HG03135 (cell line): ENCODE measurements around the gene ACOT9.
"Not testable (repeated sequence)": the region's sequence is repeated elsewhere in the genome, so short reads cannot be mapped to it uniquely, and the experiment has no call there.

ENCODE experiments used
- ATAC-seq: cut with Tn5 transposase; IDR thresholded peaks from one replicate; pipeline ENCODE4 v1.9.1; 2021; ENCODE audit warnings: mild to moderate bottlenecking, moderate library complexity; ENCODE audit not compliant: unreplicated experiment

ACOT9 gene

DNA sequence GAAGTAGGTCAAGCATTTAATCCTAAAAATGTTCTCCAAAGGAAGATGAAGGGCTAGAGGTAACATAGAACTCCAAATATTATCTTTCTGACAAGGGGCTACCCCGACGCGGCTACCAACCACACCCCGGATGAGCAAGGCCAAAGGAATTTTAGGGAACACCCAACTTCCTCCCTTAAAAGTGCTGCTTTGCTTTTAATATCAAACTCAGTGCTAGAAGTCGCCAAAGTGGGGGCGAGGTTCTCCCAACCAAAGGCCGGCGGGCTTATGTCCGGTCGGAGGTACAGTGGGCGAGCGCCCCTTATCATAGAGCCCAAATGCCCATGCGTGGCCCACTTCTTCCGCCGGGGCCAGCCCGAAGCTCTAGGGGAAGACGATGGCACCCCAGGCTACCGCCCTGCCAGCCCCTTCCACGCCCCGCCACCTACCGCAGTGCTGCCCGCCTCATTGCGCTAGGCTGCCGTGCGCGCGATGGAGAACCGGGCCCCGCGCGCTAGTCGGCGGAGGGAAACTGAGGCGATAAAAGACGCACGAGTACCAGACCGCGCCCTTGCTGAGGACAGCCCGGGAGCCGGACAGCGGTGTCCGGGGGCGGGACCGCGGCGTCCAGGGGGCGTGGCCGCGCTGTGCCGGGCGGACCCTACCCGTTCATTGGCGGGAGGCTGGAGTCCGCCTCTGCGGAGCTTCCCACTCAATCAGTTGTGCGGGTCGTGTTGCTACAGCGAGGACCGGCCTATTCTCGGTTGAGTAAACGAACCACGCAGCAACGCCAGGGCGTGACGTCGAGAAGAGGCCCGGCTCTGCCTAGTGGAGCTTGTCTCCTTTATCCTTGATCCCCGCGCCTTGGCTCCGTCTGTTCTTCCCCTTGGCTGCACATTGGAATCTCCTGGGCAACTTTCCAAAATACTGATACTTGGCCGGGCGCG lies at the start of gene ACOT9:
TSS of gene ACOT9 (minus strand) at position 580 of the 926 bp plus-strand sequence. CDS start at position 448, 132 bp downstream.
- ATAC-seq: peak; percentile 91

- ATAC-seq: no peak
Observed at GRCh38 chrX:23790155-23790497, 47.0 kb upstream of the ACOT9 start.

DNA sequence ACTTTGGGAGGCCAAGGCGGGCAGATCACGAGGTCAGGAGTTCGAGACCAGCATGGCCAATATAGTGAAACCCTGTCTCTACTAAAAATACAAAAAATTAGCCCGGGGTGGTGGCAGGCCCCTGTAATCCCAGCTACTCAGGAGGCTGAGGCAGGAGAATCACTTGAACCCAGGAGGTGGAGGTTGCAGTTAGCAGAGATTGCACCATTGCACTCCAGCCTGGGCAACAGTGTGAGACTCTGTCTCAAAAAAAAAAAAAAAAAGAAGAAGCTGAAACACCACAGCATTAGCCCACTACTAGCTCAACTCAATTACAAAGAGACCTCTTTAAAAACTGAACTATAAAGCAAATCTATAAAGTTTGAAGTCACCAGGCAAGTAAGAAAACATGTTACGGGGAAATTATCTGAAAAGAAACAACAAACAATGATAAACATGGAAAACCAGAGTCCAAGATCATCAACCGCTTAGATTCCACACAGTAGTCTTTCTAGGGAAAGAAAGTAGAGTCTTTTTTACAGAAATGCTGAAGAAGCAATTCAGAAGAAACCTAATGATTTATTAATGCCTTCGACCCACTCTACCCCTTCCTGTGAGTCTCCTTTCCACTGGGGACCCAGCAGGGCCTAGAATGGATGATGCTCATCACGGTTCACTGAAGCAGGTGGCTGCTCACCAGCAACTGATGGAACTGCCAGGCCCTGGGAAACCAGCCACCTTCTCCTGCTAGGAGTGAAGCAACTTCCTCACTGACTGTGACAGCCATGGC lies 46.5 kb upstream of the ACOT9 start:
- ATAC-seq: no peak

GRCh38 chrX:23788946-23789345 lies 45.9 kb upstream of the ACOT9 start:
- no peak for ATAC-seq

DNA sequence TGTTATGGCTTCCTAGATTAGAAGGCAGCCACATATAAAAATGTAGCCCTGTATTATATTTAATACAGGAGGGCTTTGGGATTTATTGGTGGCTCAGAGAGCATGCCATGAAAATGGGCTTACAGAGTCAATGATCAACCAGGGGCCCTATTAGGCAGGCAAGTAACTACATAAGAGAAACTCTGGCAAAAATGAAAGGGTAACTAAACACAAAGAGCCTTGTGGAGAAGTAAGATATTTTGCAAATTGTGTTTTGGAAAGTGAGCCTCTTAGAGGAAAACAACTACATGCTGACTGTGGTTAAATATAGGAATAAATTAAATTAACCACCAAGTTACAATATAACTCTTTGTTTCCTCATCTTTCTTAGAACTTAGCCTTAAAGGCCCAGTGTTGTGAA lies 45.4 kb upstream of the ACOT9 start:
- peak; percentile 72 for ATAC-seq

DNA sequence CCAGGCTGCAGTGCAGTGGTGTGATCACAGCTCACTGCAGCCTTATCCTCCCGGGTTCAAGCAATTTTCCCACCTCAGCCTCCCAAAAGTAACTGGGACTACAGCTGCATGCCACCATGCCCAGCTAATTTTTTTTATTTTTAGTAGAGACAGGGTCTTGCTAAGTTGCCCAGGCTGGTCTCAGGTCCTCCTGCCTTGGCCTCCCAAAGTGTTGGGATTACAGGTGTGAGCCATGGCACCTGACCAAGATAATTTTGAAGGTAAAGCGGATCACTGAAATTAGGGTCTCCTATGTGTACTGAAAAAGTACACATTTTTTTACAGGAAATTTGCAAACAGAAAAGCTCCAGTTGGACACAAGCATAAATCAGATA lies 44.7 kb upstream of the ACOT9 start:
- no peak for ATAC-seq

DNA sequence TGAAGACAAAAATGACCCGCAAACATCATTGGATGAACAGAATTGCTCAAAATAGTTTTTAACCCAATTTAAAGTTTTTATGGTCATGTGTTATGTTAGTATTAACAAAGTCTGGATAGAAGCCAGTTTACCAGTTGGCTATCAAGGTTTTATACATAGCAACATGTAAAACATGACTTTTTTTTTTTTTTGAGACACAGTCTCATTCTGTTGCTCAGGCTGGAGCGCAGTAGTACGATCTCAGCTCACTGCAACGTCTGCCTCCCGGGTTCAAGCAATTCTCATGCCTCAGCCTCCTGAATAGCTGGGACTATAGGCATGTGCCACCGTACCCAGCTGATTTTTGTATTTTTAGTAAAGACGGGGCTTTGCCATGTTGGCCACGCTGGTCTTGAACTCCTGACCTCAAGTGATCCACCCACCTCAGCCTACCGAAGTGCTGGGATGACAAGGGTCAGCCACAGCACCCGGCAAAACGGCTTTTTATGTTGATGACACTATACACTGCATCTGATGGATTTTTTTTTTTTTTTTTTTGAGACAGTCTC lies 43.3 kb upstream of the ACOT9 start:
- ATAC-seq: no peak

- ATAC-seq: no peak
Observed at GRCh38 chrX:23785580-23785979, 42.5 kb upstream of the ACOT9 start.

DNA sequence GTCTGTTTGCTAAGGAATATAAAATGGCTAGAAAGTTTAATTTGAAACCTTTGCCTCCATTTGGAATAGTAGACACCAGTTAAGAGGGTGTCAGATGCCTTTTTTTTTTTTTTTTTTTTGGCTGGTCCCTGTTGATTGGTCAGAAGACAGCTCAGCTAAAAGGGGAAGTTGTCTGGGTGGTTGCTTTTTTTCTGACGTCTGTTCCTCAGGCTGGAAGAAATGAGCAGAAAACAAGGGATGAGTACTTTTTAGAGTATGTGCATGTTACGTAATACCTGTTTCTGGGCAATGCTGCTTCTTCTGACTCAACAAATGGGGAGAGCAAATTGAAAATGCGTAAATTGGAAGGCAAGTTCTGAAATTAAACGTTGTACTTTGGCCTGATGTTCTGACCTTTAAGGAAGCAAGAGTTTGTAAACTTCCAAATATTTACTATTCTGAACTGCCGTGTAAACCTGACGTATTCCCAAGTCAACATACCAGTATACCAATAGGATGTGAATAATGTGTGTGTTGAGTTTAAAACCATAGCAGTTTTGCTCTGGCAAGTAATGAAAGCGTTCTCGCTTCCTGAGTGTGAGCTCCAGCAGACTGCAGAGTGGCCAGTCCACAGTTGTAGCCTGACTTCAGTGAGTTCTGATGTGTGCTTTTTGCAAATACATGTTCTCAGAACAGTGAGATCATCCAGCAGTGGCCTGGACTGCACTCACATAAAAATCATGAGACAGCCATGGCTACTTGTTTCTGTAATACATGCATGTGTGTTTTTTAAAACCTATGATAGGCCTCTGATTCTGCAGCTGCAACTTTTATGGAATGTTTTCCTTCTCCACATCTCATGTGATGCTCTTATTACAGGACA lies 41.6 kb upstream of the ACOT9 start:
- ATAC-seq: no peak

- no peak for ATAC-seq
Observed at GRCh38 chrX:23783589-23784469, 40.8 kb upstream of the ACOT9 start.

DNA sequence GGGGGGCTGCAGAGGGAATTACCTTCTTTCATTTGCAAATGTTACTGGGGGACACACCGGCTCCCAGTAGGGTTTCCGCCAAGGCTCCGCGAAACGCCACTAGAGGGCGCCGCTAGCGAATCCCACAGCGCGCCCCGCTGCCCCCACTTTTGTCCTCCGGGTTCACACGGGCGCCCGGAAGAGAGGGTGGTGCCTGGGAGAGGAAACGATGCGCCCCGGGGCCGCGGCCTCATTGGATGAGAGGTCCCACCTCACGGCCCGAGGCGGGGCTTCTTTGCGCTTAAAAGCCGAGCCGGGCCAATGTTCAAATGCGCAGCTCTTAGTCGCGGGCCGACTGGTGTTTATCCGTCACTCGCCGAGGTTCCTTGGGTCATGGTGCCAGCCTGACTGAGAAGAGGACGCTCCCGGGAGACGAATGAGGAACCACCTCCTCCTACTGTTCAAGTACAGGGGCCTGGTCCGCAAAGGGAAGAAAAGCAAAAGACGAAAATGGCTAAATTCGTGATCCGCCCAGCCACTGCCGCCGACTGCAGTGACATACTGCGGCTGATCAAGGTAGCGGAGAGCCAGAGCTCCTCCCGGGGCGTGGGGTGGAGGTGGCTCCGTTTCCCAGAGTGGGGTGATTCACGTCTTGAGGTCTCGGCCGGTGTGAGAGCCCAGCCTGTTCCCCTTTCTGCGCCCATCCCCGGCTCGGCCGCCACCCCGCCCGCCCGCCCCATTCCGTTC lies 40.0 kb upstream of the ACOT9 start, which contains the start of gene SAT1:
TSS of gene SAT1 (plus strand) at position 311 of the 726 bp plus-strand sequence. CDS start at position 490, 179 bp downstream.
- ATAC-seq: peak; percentile 75

DNA sequence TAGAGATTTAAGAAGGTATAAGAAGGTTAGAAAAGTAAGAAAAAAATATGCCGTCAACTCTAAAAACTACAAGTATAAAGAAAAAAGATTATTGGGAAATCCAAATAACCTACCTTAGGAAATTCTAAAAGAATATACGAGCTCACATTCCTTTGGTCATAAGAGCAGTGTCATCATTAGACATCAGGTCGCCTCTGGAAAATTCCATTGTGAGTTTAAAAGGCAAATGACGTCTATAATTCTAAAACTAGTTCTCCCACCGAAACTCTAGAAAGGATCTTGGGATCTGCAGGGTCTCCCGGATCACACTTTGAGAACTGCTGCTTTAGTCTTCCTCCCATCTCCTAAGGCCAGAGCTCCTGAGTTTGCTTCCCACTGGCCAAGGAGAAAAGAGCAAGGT lies 39.4 kb upstream of the ACOT9 start:
- ATAC-seq: no peak

DNA sequence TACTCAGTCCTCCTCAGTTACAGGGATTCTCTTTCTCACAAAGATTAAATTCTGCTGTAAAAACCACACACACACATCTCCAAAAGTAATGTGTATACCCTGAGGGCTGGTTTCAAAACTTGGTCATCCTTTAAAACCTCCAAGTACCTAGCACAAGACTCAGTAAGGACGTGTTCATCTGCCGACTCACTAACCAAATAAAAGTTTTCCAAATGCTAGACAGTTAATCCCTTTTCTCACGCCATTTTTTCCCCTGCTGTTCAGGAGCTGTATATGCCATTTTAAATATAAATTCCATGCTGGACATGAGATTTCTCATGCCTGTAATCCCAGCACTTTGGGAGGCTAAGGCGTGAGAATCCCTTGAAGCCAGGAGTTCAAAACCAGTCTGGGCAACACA lies 35.9 kb upstream of the ACOT9 start:
- no peak for ATAC-seq

DNA sequence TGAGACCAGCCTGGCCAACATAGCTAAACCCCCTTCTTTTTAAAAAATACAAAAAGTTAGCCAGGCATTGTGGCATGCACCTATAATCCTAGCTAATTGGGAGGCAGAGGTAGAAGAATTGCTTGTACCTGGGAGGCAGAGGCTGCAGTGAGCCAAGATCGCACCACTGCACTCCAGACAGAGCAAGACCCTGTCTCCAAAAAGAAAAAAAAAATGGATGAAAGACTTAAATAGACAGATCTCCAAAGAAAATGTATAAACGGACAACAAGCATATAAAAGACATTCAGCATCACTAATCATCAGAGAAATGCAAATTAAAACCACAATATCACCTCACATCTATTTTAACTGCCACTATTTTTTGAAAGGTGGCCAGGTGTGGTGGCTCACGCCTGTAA lies 33.3 kb upstream of the ACOT9 start:
- no peak for ATAC-seq

DNA sequence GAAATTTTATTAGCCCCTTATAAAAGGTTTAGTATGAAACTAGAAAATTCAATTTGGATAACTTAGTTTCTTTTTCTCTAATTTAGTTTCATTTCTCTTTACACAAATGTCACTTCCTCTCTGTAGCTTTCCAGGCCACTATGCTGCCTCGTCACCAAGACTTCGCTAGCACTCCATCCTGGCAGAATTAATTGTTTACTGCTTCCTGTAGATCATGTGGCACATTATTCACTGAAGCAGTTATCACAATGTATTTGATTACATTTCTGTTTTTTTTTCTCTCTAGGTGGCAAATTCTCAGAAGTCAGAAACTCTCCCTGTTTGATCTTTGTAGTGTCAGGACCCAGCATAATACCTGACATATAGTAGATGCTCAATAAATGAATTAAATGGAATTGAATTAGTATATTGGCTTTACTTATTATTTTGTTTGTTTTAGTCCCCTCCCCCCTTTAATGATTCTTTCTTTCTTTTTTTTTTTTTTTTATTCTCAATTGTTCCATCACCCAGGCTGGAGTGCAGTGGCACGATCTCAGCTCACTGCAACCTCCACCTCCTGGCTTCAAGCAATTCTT lies 30.6 kb upstream of the ACOT9 start:
- ATAC-seq: peak; percentile 91

- ATAC-seq: not testable (repeated sequence)
Observed at GRCh38 chrX:23771086-23771485, 28.0 kb upstream of the ACOT9 start.

- ATAC-seq: no peak
Observed at GRCh38 chrX:23770142-23770541, 27.1 kb upstream of the ACOT9 start.

- no peak for ATAC-seq
Observed at GRCh38 chrX:23766650-23767551, 23.8 kb upstream of the ACOT9 start.
